ENCODE data around the gene RNU1-3.
"Not testable (repeated sequence)": the region's sequence is repeated elsewhere in the genome, so short reads cannot be mapped to it uniquely, and the experiment has no call there.

DNA sequence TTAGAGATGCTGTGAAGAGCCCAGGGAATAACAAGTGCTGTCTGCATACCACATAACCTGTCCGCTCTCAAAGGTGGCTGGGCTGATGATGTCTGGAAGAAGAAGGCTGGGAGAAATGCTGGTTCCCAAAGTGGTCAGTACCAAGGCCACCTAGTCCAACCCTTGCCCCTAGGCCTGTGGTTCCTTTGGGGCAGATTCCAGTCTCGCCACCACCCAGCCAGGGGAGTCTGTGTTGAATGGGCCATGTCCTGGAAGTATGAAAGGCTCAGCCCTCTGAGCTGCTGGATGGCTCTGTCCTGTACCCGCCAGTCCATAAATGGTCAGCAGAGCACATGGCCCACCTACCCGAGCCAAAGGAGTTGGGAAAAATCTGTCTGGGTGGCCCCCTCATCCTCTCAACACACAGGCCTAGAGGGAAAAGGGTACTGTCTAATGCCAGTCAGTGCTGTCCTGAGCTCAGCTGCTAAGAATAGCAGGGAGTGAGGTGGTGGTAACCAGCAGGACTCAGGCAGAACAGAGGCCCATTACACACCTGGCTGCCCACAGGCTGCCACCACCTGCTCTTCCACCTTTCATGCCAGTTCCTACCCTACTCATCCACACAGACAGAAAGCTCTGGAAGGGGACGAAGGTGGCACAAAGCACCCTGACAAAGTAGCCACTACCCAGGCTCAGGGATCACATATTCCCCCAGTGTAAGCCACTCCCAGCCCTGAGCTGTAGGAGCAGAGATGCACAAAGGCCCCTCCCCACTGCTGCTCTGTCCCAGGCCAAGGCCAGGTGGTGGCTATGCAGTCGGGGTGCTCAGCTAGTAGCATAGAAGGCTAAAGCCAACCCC is 28.6 kb downstream of the RNU1-3 start:
- TF ChIP-seq, protein P1, sequence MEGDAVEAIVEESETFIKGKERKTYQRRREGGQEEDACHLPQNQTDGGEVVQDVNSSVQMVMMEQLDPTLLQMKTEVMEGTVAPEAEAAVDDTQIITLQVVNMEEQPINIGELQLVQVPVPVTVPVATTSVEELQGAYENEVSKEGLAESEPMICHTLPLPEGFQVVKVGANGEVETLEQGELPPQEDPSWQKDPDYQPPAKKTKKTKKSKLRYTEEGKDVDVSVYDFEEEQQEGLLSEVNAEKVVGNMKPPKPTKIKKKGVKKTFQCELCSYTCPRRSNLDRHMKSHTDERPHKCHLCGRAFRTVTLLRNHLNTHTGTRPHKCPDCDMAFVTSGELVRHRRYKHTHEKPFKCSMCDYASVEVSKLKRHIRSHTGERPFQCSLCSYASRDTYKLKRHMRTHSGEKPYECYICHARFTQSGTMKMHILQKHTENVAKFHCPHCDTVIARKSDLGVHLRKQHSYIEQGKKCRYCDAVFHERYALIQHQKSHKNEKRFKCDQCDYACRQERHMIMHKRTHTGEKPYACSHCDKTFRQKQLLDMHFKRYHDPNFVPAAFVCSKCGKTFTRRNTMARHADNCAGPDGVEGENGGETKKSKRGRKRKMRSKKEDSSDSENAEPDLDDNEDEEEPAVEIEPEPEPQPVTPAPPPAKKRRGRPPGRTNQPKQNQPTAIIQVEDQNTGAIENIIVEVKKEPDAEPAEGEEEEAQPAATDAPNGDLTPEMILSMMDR (IDR thresholded peaks at IDR 0.05; ENCODE audit: poor library complexity): not testable (repeated sequence)
- TF ChIP-seq EZH2 (IDR thresholded peaks at IDR 0.05; ENCODE audit: borderline replicate concordance); EZH2phosphoT487 (IDR thresholded peaks at IDR 0.05; ENCODE audit: low read depth, severe bottlenecking, unreplicated experiment): not testable (repeated sequence)
